WTC11 (cell line): ENCODE data around the gene RAMACL.

ENCODE experiments used
- CBFB ChIP-seq: sonication (generic); formaldehyde crosslinking; IDR thresholded peaks from 2 replicates; pipeline ENCODE4 v1.8.1; 2022; ENCODE audit warnings: mild to moderate bottlenecking, low read depth, missing genetic modification reagents
- FOXP1 ChIP-seq: sonication (generic); formaldehyde crosslinking; IDR thresholded peaks from 2 replicates; pipeline ENCODE4 v1.8.0; 2022; ENCODE audit warnings: missing genetic modification reagents, mild to moderate bottlenecking, moderate library complexity, borderline replicate concordance
- MXD4 ChIP-seq: fragments of 250-450 bp; sonication (Bioruptor Pico); IDR thresholded peaks from 2 replicates; pipeline ENCODE4 v1.8.0; 2021; ENCODE audit warnings: mild to moderate bottlenecking, moderate library complexity, borderline replicate concordance
- NR2C2 ChIP-seq: sonication (generic); formaldehyde crosslinking; IDR thresholded peaks from 2 replicates; pipeline ENCODE4 v1.8.0; 2022; ENCODE audit warnings: mild to moderate bottlenecking, missing genetic modification reagents
- ZNF671 ChIP-seq: fragments of 250-450 bp; sonication (Bioruptor Pico); IDR thresholded peaks from 2 replicates; pipeline ENCODE4 v1.8.0; 2021; ENCODE audit warnings: mild to moderate bottlenecking
- TF ChIP-seq, protein P1 (sequence below): sonication (generic); formaldehyde crosslinking; IDR thresholded peaks from 2 replicates; pipeline ENCODE4 v1.8.0; 2022; ENCODE audit warnings: mild to moderate bottlenecking, missing genetic modification reagents
- TF ChIP-seq, protein P2 (sequence below): sonication (generic); formaldehyde crosslinking; IDR thresholded peaks from 2 replicates; pipeline ENCODE4 v1.8.1; 2022; ENCODE audit warnings: low read depth, missing genetic modification reagents, borderline replicate concordance
- TF ChIP-seq, protein P3 (sequence below): sonication (generic); formaldehyde crosslinking; IDR thresholded peaks from 2 replicates; pipeline ENCODE4 v1.8.1; 2023; ENCODE audit warnings: mild to moderate bottlenecking, missing genetic modification reagents
- TF ChIP-seq, protein P4 (sequence below): fragments of 200-600 bp; IDR thresholded peaks from 2 replicates; pipeline ENCODE4 v1.8.0; 2022; ENCODE audit warnings: antibody characterized with exemption
- TF ChIP-seq, protein P5 (sequence below): fragments of 250-450 bp; sonication (Bioruptor Pico); IDR thresholded peaks from 2 replicates; pipeline ENCODE4 v1.8.0; 2021; ENCODE audit warnings: mild to moderate bottlenecking
- TF ChIP-seq, protein P6 (sequence below): sonication (generic); formaldehyde crosslinking; IDR thresholded peaks from 2 replicates; pipeline ENCODE4 v1.8.1; 2023; ENCODE audit warnings: mild to moderate bottlenecking, missing genetic modification reagents
- TF ChIP-seq, protein P7 (sequence below): sonication (generic); formaldehyde crosslinking; IDR thresholded peaks from 2 replicates; pipeline ENCODE4 v1.8.1; 2022; ENCODE audit warnings: mild to moderate bottlenecking, moderate library complexity, missing genetic modification reagents
- TF ChIP-seq, protein P8 (sequence below): sonication (generic); formaldehyde crosslinking; IDR thresholded peaks from 2 replicates; pipeline ENCODE4 v1.8.1; 2022; ENCODE audit warnings: low read depth, mild to moderate bottlenecking, moderate library complexity, missing genetic modification reagents, borderline replicate concordance

DNA sequence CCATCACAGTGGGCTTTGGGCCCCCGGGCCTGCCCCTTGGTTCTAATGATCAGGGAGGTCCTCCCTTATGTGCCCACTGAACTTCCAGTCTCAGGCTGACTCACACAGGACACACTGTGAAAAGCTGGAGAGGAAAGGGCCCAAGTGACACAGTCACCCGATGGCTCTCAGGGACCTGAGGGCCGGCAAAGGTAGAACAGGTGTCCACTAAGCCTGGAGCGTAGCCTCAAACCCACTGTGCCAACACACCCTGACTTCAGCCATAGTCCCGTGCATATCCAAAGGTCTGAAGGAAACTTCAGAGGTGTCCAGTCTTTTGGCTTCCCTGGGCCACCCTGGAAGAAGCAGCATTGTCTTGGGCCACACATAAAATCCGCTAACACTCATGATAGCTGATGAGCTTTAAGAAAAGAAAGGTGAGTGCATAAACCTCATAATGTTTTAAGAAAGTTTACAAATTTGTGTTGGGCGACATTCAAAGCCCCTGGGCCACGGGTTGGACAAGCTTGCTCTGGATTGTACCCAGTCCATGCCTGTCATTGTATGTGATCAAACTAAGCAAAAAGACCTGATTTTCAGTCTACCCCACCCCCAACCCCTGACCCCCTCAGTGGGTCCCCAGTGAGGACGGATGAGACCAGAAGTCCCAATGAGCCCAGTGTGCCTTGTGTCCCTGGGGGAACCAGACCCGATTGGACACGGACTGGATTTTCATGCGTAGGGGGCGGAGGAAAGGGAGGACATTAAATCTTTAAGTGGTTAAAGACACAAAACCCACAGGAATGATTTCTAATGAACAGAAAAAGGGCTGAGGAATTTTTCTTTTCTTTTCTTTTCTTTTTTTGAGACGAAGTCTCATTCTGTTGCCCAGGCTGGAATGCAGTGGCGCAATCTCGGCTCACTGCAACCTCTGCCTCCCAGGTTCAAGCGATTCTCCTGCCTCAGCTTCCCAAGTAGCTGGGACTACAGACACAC is 6.1 kb downstream of the RAMACL start:
- TF ChIP-seq, protein P1, sequence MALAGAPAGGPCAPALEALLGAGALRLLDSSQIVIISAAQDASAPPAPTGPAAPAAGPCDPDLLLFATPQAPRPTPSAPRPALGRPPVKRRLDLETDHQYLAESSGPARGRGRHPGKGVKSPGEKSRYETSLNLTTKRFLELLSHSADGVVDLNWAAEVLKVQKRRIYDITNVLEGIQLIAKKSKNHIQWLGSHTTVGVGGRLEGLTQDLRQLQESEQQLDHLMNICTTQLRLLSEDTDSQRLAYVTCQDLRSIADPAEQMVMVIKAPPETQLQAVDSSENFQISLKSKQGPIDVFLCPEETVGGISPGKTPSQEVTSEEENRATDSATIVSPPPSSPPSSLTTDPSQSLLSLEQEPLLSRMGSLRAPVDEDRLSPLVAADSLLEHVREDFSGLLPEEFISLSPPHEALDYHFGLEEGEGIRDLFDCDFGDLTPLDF (CRISPR knock-in tag): no peak
- TF ChIP-seq, protein P2, sequence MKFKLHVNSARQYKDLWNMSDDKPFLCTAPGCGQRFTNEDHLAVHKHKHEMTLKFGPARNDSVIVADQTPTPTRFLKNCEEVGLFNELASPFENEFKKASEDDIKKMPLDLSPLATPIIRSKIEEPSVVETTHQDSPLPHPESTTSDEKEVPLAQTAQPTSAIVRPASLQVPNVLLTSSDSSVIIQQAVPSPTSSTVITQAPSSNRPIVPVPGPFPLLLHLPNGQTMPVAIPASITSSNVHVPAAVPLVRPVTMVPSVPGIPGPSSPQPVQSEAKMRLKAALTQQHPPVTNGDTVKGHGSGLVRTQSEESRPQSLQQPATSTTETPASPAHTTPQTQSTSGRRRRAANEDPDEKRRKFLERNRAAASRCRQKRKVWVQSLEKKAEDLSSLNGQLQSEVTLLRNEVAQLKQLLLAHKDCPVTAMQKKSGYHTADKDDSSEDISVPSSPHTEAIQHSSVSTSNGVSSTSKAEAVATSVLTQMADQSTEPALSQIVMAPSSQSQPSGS (CRISPR knock-in tag): no peak
- TF ChIP-seq, protein P3, sequence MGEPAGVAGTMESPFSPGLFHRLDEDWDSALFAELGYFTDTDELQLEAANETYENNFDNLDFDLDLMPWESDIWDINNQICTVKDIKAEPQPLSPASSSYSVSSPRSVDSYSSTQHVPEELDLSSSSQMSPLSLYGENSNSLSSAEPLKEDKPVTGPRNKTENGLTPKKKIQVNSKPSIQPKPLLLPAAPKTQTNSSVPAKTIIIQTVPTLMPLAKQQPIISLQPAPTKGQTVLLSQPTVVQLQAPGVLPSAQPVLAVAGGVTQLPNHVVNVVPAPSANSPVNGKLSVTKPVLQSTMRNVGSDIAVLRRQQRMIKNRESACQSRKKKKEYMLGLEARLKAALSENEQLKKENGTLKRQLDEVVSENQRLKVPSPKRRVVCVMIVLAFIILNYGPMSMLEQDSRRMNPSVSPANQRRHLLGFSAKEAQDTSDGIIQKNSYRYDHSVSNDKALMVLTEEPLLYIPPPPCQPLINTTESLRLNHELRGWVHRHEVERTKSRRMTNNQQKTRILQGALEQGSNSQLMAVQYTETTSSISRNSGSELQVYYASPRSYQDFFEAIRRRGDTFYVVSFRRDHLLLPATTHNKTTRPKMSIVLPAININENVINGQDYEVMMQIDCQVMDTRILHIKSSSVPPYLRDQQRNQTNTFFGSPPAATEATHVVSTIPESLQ: no peak
- TF ChIP-seq FOXP1 (no peak), CBFB (CRISPR knock-in tag) (no peak), MXD4 (CRISPR knock-in tag) (no peak), ZNF671 (no peak), NR2C2 (CRISPR knock-in tag) (no peak)
- TF ChIP-seq, protein P4, sequence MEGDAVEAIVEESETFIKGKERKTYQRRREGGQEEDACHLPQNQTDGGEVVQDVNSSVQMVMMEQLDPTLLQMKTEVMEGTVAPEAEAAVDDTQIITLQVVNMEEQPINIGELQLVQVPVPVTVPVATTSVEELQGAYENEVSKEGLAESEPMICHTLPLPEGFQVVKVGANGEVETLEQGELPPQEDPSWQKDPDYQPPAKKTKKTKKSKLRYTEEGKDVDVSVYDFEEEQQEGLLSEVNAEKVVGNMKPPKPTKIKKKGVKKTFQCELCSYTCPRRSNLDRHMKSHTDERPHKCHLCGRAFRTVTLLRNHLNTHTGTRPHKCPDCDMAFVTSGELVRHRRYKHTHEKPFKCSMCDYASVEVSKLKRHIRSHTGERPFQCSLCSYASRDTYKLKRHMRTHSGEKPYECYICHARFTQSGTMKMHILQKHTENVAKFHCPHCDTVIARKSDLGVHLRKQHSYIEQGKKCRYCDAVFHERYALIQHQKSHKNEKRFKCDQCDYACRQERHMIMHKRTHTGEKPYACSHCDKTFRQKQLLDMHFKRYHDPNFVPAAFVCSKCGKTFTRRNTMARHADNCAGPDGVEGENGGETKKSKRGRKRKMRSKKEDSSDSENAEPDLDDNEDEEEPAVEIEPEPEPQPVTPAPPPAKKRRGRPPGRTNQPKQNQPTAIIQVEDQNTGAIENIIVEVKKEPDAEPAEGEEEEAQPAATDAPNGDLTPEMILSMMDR: no peak
- TF ChIP-seq, protein P5, sequence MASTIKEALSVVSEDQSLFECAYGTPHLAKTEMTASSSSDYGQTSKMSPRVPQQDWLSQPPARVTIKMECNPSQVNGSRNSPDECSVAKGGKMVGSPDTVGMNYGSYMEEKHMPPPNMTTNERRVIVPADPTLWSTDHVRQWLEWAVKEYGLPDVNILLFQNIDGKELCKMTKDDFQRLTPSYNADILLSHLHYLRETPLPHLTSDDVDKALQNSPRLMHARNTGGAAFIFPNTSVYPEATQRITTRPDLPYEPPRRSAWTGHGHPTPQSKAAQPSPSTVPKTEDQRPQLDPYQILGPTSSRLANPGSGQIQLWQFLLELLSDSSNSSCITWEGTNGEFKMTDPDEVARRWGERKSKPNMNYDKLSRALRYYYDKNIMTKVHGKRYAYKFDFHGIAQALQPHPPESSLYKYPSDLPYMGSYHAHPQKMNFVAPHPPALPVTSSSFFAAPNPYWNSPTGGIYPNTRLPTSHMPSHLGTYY (CRISPR knock-in tag): no peak
- TF ChIP-seq, protein P6, sequence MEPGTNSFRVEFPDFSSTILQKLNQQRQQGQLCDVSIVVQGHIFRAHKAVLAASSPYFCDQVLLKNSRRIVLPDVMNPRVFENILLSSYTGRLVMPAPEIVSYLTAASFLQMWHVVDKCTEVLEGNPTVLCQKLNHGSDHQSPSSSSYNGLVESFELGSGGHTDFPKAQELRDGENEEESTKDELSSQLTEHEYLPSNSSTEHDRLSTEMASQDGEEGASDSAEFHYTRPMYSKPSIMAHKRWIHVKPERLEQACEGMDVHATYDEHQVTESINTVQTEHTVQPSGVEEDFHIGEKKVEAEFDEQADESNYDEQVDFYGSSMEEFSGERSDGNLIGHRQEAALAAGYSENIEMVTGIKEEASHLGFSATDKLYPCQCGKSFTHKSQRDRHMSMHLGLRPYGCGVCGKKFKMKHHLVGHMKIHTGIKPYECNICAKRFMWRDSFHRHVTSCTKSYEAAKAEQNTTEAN: no peak
- TF ChIP-seq, protein P7, sequence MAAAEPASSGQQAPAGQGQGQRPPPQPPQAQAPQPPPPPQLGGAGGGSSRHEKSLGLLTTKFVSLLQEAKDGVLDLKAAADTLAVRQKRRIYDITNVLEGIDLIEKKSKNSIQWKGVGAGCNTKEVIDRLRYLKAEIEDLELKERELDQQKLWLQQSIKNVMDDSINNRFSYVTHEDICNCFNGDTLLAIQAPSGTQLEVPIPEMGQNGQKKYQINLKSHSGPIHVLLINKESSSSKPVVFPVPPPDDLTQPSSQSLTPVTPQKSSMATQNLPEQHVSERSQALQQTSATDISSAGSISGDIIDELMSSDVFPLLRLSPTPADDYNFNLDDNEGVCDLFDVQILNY: no peak
- TF ChIP-seq, protein P8, sequence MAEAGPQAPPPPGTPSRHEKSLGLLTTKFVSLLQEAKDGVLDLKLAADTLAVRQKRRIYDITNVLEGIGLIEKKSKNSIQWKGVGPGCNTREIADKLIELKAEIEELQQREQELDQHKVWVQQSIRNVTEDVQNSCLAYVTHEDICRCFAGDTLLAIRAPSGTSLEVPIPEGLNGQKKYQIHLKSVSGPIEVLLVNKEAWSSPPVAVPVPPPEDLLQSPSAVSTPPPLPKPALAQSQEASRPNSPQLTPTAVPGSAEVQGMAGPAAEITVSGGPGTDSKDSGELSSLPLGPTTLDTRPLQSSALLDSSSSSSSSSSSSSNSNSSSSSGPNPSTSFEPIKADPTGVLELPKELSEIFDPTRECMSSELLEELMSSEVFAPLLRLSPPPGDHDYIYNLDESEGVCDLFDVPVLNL (CRISPR knock-in tag): no peak
